ENCODE data around the gene UBL4B.

The UBL4B gene

GRCh38 chr1:110153407-110153950 is 41.2 kb downstream of the UBL4B start:
- no peak for ATAC-seq (replicated peaks; ENCODE audit: extremely low read depth, poor library complexity, severe bottlenecking)
- DNase-seq (ENCODE audit: low spot score in 2 of 2): no peak
- Mint-ChIP-seq H3K4me1 (no peaks in the 10 kb centered on the region), H3K9me3 (no peaks in the 10 kb centered on the region), H3K4me3 (no peak overlapping the region), H3K27me3 (peaks cover 67% of the 10 kb centered on the region), H3K27ac (ENCODE audit: low read depth) (no peak overlapping the region), H3K36me3 (ENCODE audit: insufficient read depth) (peaks cover 3% of the 10 kb centered on the region)

- no peak for ATAC-seq (replicated peaks; ENCODE audit: extremely low read depth, poor library complexity, severe bottlenecking)
- Mint-ChIP-seq H3K9me3 (peaks cover 6% of the 10 kb centered on the region), H3K36me3 (ENCODE audit: insufficient read depth) (peaks cover 3% of the 10 kb centered on the region), H3K4me3 (no peak overlapping the region), H3K27me3 (peaks cover 91% of the 10 kb centered on the region), H3K4me1 (no peaks in the 10 kb centered on the region), H3K27ac (ENCODE audit: low read depth) (no peak overlapping the region)
- DNase-seq (ENCODE audit: low spot score in 2 of 2): peak; percentile 13 to 25
Measured at GRCh38 chr1:110155878-110156522, 43.8 kb downstream of the UBL4B start.

GRCh38 chr1:110158261-110158660 is 46.0 kb downstream of the UBL4B start:
- H3K27me3 Mint-ChIP-seq: peaks cover 92% of the 10 kb centered on the region

GRCh38 chr1:110159168-110159567 is 46.9 kb downstream of the UBL4B start:
- no peak overlapping the region for H3K4me3 Mint-ChIP-seq
- DNase-seq (ENCODE audit: low spot score in 2 of 2) (no peak), ATAC-seq (replicated peaks; ENCODE audit: extremely low read depth, poor library complexity, severe bottlenecking) (no peak)
- H3K27me3 Mint-ChIP-seq: peaks cover 92% of the 10 kb centered on the region
- H3K36me3 Mint-ChIP-seq (ENCODE audit: insufficient read depth): peaks cover 3% of the 10 kb centered on the region
- peaks cover 6% of the 10 kb centered on the region for H3K9me3 Mint-ChIP-seq
- no peak overlapping the region for H3K27ac Mint-ChIP-seq (ENCODE audit: low read depth)
- no peaks in the 10 kb centered on the region for H3K4me1 Mint-ChIP-seq

More at GRCh38 chr1:110158261-110158660, 46.0 kb downstream of the UBL4B start:
- Mint-ChIP-seq H3K4me1 (no peaks in the 10 kb centered on the region), H3K27ac (ENCODE audit: low read depth) (no peak overlapping the region), H3K4me3 (no peak overlapping the region), H3K36me3 (ENCODE audit: insufficient read depth) (peaks cover 3% of the 10 kb centered on the region), H3K9me3 (peaks cover 6% of the 10 kb centered on the region)
- ATAC-seq (replicated peaks; ENCODE audit: extremely low read depth, poor library complexity, severe bottlenecking): no peak
- DNase-seq (ENCODE audit: low spot score in 2 of 2): no peak

- no peaks in the 10 kb centered on the region for H3K36me3 Mint-ChIP-seq (ENCODE audit: insufficient read depth)
- ATAC-seq (replicated peaks; ENCODE audit: extremely low read depth, poor library complexity, severe bottlenecking) (no peak), DNase-seq (ENCODE audit: low spot score in 2 of 2) (no peak)
- H3K4me3 Mint-ChIP-seq: no peak overlapping the region
- H3K27ac Mint-ChIP-seq (ENCODE audit: low read depth): no peak overlapping the region
- peaks cover 80% of the 10 kb centered on the region for H3K27me3 Mint-ChIP-seq
- peaks cover 6% of the 10 kb centered on the region for H3K9me3 Mint-ChIP-seq
- no peaks in the 10 kb centered on the region for H3K4me1 Mint-ChIP-seq
Measured at GRCh38 chr1:110160538-110161100, 48.4 kb downstream of the UBL4B start.

GRCh38 chr1:110161165-110161564 is 48.9 kb downstream of the UBL4B start:
- no peaks in the 10 kb centered on the region for H3K36me3 Mint-ChIP-seq (ENCODE audit: insufficient read depth)
- no peaks in the 10 kb centered on the region for H3K4me1 Mint-ChIP-seq
- H3K27ac Mint-ChIP-seq (ENCODE audit: low read depth): no peak overlapping the region
- H3K27me3 Mint-ChIP-seq: peaks cover 74% of the 10 kb centered on the region
- ATAC-seq (replicated peaks; ENCODE audit: extremely low read depth, poor library complexity, severe bottlenecking): no peak
- peaks cover 6% of the 10 kb centered on the region for H3K9me3 Mint-ChIP-seq
- no peak for DNase-seq (ENCODE audit: low spot score in 2 of 2)
- H3K4me3 Mint-ChIP-seq: no peak overlapping the region

GRCh38 chr1:110161849-110162248 is 49.6 kb downstream of the UBL4B start:
- Mint-ChIP-seq H3K4me3 (no peak overlapping the region), H3K4me1 (no peaks in the 10 kb centered on the region), H3K27ac (ENCODE audit: low read depth) (no peak overlapping the region), H3K9me3 (peaks cover 6% of the 10 kb centered on the region), H3K36me3 (ENCODE audit: insufficient read depth) (no peaks in the 10 kb centered on the region), H3K27me3 (peaks cover 68% of the 10 kb centered on the region)
- DNase-seq (ENCODE audit: low spot score in 2 of 2) (no peak), ATAC-seq (replicated peaks; ENCODE audit: extremely low read depth, poor library complexity, severe bottlenecking) (no peak)

Data from central memory CD8-positive, alpha-beta T cell (primary cell).